ENCODE data around the gene TNFRSF12A.

DNA sequence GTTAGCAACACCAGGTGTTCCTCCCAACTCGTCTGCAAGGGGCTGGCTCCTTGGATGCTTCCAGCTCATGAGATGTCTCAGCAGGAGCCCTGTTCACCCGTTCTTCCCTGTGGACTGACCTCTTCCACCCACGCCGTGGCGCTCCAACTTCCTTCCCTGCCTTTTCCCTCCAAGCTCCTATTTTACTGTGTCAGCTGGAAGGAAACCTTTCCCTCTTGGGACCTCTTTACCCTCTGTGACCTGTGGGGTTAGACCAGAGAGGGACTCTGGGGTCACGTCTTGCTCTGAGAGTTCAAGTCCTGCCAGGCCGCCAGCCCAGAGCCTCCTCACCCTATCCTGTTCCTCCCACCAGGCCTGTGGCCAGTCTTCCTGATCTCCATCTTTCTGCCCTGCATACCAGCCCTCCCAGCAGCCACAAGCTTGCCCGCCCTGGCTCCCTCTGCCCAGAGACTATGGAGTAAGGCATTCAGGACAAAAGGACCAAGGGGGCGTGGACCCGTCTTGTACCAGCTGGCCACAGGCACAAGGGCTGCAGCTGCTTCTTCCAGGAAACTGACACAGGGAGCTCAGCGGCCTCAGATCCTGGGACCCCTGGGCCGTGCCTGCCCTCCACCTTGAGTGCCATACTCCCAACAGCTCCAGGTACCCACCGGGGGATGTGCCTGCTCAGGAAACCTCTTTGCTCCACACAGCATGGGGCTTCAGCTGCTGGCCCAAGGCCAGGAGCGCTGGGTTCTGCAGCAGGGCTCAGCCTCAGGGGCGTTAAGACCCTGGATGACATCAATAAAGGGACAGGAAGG is 48.0 kb upstream of the TNFRSF12A start:
- TF ChIP-seq, protein P1, sequence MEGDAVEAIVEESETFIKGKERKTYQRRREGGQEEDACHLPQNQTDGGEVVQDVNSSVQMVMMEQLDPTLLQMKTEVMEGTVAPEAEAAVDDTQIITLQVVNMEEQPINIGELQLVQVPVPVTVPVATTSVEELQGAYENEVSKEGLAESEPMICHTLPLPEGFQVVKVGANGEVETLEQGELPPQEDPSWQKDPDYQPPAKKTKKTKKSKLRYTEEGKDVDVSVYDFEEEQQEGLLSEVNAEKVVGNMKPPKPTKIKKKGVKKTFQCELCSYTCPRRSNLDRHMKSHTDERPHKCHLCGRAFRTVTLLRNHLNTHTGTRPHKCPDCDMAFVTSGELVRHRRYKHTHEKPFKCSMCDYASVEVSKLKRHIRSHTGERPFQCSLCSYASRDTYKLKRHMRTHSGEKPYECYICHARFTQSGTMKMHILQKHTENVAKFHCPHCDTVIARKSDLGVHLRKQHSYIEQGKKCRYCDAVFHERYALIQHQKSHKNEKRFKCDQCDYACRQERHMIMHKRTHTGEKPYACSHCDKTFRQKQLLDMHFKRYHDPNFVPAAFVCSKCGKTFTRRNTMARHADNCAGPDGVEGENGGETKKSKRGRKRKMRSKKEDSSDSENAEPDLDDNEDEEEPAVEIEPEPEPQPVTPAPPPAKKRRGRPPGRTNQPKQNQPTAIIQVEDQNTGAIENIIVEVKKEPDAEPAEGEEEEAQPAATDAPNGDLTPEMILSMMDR (IDR thresholded peaks at IDR 0.05): no peak
- TF ChIP-seq POLR2A (IDR thresholded peaks at IDR 0.05): no peak

Measured in vagina (tissue), 2 donors.